HG03457 (cell line): Measurements from ENCODE around the gene ZNF324.

Source experiments
- ATAC-seq: cut with Tn5 transposase; IDR thresholded peaks from one replicate; pipeline ENCODE4 v1.9.1; 2021; ENCODE audit warnings: moderate number of reproducible peaks; ENCODE audit not compliant: unreplicated experiment

ZNF324 gene

DNA sequence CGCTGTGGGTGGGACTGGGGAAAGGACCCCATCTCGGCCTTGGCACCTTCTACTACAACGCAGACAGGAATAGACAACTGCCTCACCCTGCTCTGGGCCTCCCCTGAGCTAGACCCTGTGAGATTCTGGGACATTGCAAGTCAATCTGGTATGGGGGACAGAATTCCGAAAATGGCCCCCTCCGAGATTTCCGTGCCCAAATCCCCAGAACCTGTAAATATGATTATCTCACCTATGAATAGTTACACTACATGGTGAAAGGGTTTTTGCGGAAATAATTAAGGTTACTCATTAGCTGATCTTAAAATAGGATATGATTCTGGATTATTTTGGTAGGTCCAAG is 53.3 kb downstream of the ZNF324 start:
- ATAC-seq = no peak

DNA sequence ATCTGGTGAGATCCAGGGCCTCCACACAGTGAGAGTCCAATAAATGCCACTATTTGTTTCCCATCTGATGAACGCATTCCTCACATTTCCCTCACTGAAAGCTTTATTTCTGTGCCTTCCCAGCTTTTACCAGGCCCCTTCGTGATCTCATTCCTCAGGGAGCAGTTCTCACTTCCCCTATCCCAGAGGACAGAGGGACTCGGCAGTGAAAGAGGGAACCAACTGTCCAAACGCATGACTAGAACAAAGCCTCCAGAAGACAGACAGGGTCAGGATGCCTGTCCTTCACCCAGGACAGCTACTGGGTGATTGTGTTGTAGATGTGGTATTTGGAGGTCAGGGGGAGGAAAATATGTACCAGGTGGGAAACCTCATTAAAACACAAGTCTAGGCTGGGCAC is 54.8 kb downstream of the ZNF324 start:
- no peak for ATAC-seq

DNA sequence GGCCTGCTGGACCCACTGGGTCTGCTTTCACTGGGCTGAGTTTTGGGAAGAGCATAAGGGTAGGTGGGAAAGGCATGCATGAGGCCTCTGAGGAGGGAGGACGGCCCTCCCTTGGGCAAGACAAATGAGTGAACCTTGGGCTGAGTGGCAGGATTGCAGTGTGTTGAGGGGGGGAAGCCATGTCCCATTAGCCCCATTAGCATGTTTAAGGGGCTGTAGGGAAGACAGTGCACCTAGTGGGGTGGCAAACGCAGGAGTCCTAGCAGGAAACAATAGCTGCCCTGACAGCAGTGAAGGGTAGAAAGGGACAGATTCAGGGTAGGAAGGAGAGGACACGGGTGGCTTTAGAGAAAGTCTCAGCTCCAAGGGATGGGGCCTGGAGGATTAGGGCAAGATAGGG is 55.8 kb downstream of the ZNF324 start:
- no peak for ATAC-seq
